Transverse colon (tissue), 4 donors: Measurements from ENCODE around the gene PRKCB.

Experiments
- EP300 ChIP-seq: sonication (generic); formaldehyde crosslinking; IDR thresholded peaks from one replicate; pipeline ENCODE4 v1.6.1; 2017; ENCODE audit warnings: antibody characterized with exemption, low read depth
- POLR2A ChIP-seq: fragments of 450-650 bp; IDR thresholded peaks from one replicate; pipeline ENCODE4 v1.6.1; 2016; ENCODE audit warnings: antibody characterized with exemption, mild to moderate bottlenecking, moderate library complexity
- POLR2AphosphoS5 ChIP-seq, 3 donors: sonication (generic); formaldehyde crosslinking; IDR thresholded peaks; one replicate each; pipeline ENCODE4 v1.6.1; 2016; ENCODE audit warnings: antibody characterized with exemption in 3 of 3
- TF ChIP-seq, protein P1 (sequence below), 5 experiments: fragments of 200-600 bp in 3 of 5; fragments of 450-650 bp in 2 of 5; sonication (generic) in 3 of 5; IDR thresholded peaks; 1 replicate in 2 of 5; 2 replicates in 3 of 5; pipeline ENCODE4 v1.5.1; 2016 to 2017; ENCODE audit warnings: antibody characterized with exemption in 5 of 5, inconsistent platforms in 3 of 5, mild to moderate bottlenecking in 2 of 5, moderate library complexity in 1 of 5

DNA sequence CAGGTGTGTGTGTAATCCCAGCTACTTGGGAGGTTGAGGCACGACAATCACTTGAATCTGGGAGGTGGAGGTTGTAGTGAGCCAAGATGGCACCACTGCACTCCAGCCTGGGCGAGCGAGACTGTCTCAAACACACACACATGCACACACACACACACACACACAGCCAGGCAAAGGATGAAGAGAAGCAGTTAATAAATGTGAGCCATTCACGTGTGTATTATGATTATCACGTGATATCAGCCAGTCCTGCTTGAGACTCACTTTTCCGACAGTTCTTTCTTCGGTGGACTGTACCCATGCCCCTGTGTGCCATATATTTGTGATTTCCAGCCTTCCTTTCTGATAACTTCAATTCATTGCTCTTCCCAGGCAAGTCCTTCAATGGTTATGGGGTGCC lies 119.3 kb downstream of the PRKCB start:
- TF ChIP-seq EP300 = no peak
- no peak for TF ChIP-seq POLR2AphosphoS5 (IDR thresholded peaks at IDR 0.05)
- TF ChIP-seq, protein P1, sequence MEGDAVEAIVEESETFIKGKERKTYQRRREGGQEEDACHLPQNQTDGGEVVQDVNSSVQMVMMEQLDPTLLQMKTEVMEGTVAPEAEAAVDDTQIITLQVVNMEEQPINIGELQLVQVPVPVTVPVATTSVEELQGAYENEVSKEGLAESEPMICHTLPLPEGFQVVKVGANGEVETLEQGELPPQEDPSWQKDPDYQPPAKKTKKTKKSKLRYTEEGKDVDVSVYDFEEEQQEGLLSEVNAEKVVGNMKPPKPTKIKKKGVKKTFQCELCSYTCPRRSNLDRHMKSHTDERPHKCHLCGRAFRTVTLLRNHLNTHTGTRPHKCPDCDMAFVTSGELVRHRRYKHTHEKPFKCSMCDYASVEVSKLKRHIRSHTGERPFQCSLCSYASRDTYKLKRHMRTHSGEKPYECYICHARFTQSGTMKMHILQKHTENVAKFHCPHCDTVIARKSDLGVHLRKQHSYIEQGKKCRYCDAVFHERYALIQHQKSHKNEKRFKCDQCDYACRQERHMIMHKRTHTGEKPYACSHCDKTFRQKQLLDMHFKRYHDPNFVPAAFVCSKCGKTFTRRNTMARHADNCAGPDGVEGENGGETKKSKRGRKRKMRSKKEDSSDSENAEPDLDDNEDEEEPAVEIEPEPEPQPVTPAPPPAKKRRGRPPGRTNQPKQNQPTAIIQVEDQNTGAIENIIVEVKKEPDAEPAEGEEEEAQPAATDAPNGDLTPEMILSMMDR (IDR thresholded peaks at IDR 0.05) = no peak
- no peak for TF ChIP-seq POLR2A
